Cardiac muscle cell (in vitro differentiated cells and primary cell): ENCODE data around the gene PRICKLE1. TPM values are rescaled to one million over a fixed set of nuclear protein-coding genes. Genes with fewer than 3 reads are reported as not detected.

Source experiments
- DNase-seq, 2 donors: peaks; one replicate each; pipeline versions ENCODE4 v3.0.0 to v3.0.0-alpha.2; 2010 to 2017; ENCODE audit warnings: low read depth in 1 of 2, low spot score in 1 of 2
- H3K27ac ChIP-seq: fragments of 200-600 bp; sonication (generic); 2 replicates; pipeline ENCODE4 v1.5.1; 2016
- H3K27me3 ChIP-seq: fragments of 200-600 bp; sonication (generic); 2 replicates; pipeline ENCODE4 v1.6.0; 2016; ENCODE audit warnings: control low read depth
- H3K36me3 ChIP-seq: fragments of 200-600 bp; sonication (generic); 2 replicates; pipeline ENCODE4 v1.5.1; 2016; ENCODE audit warnings: control low read depth
- H3K4me1 ChIP-seq: fragments of 200-600 bp; sonication (generic); 2 replicates; pipeline ENCODE4 v1.8.1; 2017; ENCODE audit warnings: low read depth, mild to moderate bottlenecking, mixed run types
- H3K4me3 ChIP-seq: fragments of 200-600 bp; sonication (generic); 2 replicates; pipeline ENCODE4 v1.5.1; 2016; ENCODE audit warnings: mild to moderate bottlenecking
- H3K9me3 ChIP-seq: fragments of 200-600 bp; sonication (generic); 2 replicates; pipeline ENCODE4 v1.5.1; 2017; ENCODE audit warnings: low read depth, mild to moderate bottlenecking, control low read depth
- polyA plus RNA-seq: library from polyadenylated mRNA; unstranded; fragments of >200 nt; fragmentation: Nextera tagmentation; extraction: Ambion mirVana; gene quantifications from 2 replicates; pipeline ENCODE4 v1.2.1, GENCODE V29; 2016
- total RNA-seq: library from RNA; depleted of rRNA; stranded (reverse); fragments of >200 nt; gene quantifications from 2 replicates; pipeline ENCODE4 v1.2.3, GENCODE V29; 2016
- TF ChIP-seq, protein P1 (sequence below): IDR thresholded peaks from 2 replicates; pipeline ENCODE4 v1.5.1; 2012; ENCODE audit warnings: low read depth, mild to moderate bottlenecking, low read length

Gene PRICKLE1
- total and polyA plus RNA-seq, 2 experiments from 2014 or later, result 71.4 to 105 TPM

GRCh38 chr12:42428850-42429249 lies 160.7 kb downstream of the PRICKLE1 start:
- Histone ChIP-seq H3K9me3 (no peaks in the 10 kb centered on the region), H3K4me3 (no peak overlapping the region), H3K4me1 (no peaks in the 10 kb centered on the region), H3K36me3 (no peaks in the 10 kb centered on the region), H3K27ac (no peak overlapping the region), H3K27me3 (no peaks in the 10 kb centered on the region)
- TF ChIP-seq, protein P1, sequence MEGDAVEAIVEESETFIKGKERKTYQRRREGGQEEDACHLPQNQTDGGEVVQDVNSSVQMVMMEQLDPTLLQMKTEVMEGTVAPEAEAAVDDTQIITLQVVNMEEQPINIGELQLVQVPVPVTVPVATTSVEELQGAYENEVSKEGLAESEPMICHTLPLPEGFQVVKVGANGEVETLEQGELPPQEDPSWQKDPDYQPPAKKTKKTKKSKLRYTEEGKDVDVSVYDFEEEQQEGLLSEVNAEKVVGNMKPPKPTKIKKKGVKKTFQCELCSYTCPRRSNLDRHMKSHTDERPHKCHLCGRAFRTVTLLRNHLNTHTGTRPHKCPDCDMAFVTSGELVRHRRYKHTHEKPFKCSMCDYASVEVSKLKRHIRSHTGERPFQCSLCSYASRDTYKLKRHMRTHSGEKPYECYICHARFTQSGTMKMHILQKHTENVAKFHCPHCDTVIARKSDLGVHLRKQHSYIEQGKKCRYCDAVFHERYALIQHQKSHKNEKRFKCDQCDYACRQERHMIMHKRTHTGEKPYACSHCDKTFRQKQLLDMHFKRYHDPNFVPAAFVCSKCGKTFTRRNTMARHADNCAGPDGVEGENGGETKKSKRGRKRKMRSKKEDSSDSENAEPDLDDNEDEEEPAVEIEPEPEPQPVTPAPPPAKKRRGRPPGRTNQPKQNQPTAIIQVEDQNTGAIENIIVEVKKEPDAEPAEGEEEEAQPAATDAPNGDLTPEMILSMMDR, result no peak
- DNase-seq, result no peak

GRCh38 chr12:42426746-42427145 lies 162.8 kb downstream of the PRICKLE1 start:
- H3K27ac ChIP-seq, result no peak overlapping the region
- peak in 1 of 2 donors; percentile 73 for DNase-seq
- H3K36me3 ChIP-seq, result no peaks in the 10 kb centered on the region
- no peaks in the 10 kb centered on the region for H3K27me3 ChIP-seq
- H3K4me3 ChIP-seq, result no peak overlapping the region
- peaks cover 6% of the 10 kb centered on the region for H3K4me1 ChIP-seq
- TF ChIP-seq, protein P1, result no peak
- no peaks in the 10 kb centered on the region for H3K9me3 ChIP-seq

GRCh38 chr12:42422785-42423184 lies 166.8 kb downstream of the PRICKLE1 start:
- no peak for DNase-seq
- Histone ChIP-seq H3K36me3 (no peaks in the 10 kb centered on the region), H3K27me3 (no peaks in the 10 kb centered on the region), H3K4me1 (peaks cover 8% of the 10 kb centered on the region), H3K9me3 (no peaks in the 10 kb centered on the region), H3K4me3 (no peak overlapping the region), H3K27ac (no peak overlapping the region)
- TF ChIP-seq, protein P1, result no peak

- no peak overlapping the region for H3K4me3 ChIP-seq
- no peaks in the 10 kb centered on the region for H3K27me3 ChIP-seq
- H3K9me3 ChIP-seq, result no peaks in the 10 kb centered on the region
- DNase-seq, result peak in 1 of 2 donors; percentile 80
- H3K27ac ChIP-seq, result no peak overlapping the region
- TF ChIP-seq, protein P1, result no peak
- H3K4me1 ChIP-seq, result peaks cover 8% of the 10 kb centered on the region
- H3K36me3 ChIP-seq, result no peaks in the 10 kb centered on the region
Observed at GRCh38 chr12:42421844-42422779, 167.4 kb downstream of the PRICKLE1 start.

- H3K36me3 ChIP-seq, result no peaks in the 10 kb centered on the region
- TF ChIP-seq, protein P1, result no peak
- DNase-seq, result no peak
Observed at GRCh38 chr12:42420395-42420794, 169.2 kb downstream of the PRICKLE1 start.

More at GRCh38 chr12:42420395-42420794, 169.2 kb downstream of the PRICKLE1 start:
- H3K4me3 ChIP-seq, result no peak overlapping the region
- H3K4me1 ChIP-seq, result peaks cover 8% of the 10 kb centered on the region
- no peaks in the 10 kb centered on the region for H3K9me3 ChIP-seq
- H3K27me3 ChIP-seq, result no peaks in the 10 kb centered on the region
- no peak overlapping the region for H3K27ac ChIP-seq
